Left ventricle myocardium inferior (tissue), 1 donor: ENCODE measurements around the gene CCL11. TPM values are rescaled to one million over a fixed set of nuclear protein-coding genes. Genes with fewer than 3 reads are reported as not detected.

ENCODE experiments used
- DNase-seq: peaks from one replicate; pipeline ENCODE4 v3.0.0-alpha.2; 2020
- H3K27ac ChIP-seq: fragments of 200-600 bp; replicated peaks from 2 replicates; pipeline ENCODE4 v1.8.0; 2021
- H3K27me3 ChIP-seq: fragments of 200-600 bp; 2 replicates; pipeline ENCODE4 v1.8.0; 2021; ENCODE audit warnings: low read depth
- H3K36me3 ChIP-seq: fragments of 200-600 bp; 2 replicates; pipeline ENCODE4 v1.8.0; 2021
- H3K4me1 ChIP-seq: fragments of 200-600 bp; 2 replicates; pipeline ENCODE4 v1.8.0; 2021
- H3K4me3 ChIP-seq: fragments of 200-600 bp; 2 replicates; pipeline ENCODE4 v1.8.0; 2021; ENCODE audit warnings: mild to moderate bottlenecking, moderate library complexity
- H3K9me3 ChIP-seq: fragments of 200-600 bp; replicated peaks from 2 replicates; pipeline ENCODE4 v1.8.0; 2021
- intact Hi-C: fragments of 100-400 bp; cut with micrococcal nuclease; formaldehyde crosslinking; loops from one replicate; pipeline ENCODE4 v1.11.0; 2022
- total RNA-seq: library from RNA; stranded (reverse); fragmentation: NEBNext Ultra II Directional; extraction: Animal tissue kit (Norgen Biotek cat#: 25700); gene quantifications from one replicate; pipeline ENCODE4 v1.2.1, GENCODE V29; 2021
- TF ChIP-seq, protein P1 (sequence below): fragments of 200-600 bp; IDR thresholded peaks from 2 replicates; pipeline ENCODE4 v1.8.0; 2021; ENCODE audit warnings: antibody characterized with exemption, mild to moderate bottlenecking, borderline replicate concordance
- donor health status: DM: no; HTN: yes; CAD: no; lungs with severe emphysema.

CCL11 gene
- total RNA-seq, 1 donor from 2014 or later, result 3.8 TPM

DNA sequence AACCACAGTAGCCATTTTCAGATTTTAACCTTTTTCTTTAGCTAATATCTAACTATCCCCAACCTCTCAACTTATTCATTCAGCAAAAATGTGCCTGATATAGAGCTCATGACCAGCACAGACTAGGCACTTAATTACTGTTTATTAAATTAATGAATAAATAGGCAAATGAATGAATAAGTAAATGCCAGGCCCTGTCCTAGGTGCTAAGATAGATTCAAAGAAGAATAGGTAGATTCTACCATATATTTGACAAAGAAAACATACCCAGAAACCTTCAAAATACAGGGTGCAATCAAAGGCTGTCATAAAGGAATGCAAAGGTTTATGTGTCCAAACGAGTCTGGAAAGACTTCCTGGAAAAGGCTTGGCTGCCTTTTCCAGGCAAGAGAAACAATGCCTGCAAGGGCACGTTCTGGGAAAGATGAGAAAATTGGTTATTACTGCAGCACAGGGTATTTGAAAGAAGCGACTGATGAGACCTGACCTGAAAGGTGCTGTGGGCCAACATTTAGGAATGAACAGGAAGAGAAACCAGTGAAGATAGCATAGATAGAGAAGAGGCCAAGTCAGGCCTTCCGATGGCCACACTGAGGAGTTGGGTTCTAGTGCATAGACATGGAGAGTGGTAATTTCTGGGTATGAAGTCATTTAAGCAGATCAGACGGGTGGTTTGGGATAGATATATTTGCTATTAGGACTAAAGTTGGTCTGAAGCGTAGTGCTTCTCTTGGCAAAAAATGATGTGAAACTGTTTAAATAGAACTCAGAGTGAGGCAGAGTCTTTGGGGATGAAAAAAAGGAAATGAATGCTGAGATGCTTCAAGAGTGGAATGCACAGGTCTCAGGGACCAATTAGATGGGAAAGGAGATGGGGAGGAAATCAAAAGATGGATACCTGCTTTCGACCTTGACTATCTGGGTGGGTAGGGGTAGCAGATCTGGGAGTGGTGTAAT lies 41.9 kb upstream of the CCL11 start:
- no peak for DNase-seq
- TF ChIP-seq, protein P1, sequence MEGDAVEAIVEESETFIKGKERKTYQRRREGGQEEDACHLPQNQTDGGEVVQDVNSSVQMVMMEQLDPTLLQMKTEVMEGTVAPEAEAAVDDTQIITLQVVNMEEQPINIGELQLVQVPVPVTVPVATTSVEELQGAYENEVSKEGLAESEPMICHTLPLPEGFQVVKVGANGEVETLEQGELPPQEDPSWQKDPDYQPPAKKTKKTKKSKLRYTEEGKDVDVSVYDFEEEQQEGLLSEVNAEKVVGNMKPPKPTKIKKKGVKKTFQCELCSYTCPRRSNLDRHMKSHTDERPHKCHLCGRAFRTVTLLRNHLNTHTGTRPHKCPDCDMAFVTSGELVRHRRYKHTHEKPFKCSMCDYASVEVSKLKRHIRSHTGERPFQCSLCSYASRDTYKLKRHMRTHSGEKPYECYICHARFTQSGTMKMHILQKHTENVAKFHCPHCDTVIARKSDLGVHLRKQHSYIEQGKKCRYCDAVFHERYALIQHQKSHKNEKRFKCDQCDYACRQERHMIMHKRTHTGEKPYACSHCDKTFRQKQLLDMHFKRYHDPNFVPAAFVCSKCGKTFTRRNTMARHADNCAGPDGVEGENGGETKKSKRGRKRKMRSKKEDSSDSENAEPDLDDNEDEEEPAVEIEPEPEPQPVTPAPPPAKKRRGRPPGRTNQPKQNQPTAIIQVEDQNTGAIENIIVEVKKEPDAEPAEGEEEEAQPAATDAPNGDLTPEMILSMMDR, result no peak
- intact Hi-C loops, result no loop called here
- Histone ChIP-seq H3K4me3 (no peak overlapping the region), H3K9me3 (no peaks in the 10 kb centered on the region), H3K36me3 (no peaks in the 10 kb centered on the region), H3K27me3 (no peaks in the 10 kb centered on the region), H3K27ac (peak overlapping the region; percentile 86), H3K4me1 (peaks cover 68% of the 10 kb centered on the region)

DNA sequence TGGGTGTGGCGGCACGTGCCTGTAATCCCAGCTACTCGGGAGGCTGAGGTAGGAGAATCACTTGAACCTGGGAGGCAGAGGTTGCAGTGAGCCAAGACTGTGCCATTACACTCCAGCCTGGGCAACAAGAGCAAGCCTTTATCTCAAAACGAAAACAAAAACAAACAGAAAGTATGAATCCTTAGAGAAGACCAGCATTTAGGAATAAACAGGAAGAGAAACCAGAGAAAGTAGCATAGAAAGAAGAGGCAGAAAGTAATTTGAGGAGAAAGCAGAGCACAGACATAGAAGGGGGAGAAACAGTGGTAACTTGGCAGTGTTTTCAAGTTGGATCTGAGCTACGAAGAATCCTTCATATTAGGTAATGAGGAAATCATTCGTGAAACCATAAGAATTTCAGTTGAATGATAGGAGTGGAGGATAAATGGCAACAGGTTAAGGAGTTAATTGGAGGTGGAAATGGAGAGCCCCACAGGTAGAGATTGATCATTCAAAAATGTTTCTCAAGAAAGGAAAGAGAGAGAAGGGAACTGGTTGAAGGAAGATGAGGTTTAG lies 40.1 kb upstream of the CCL11 start:
- Histone ChIP-seq H3K36me3 (no peaks in the 10 kb centered on the region), H3K27ac (no peak overlapping the region), H3K27me3 (no peaks in the 10 kb centered on the region), H3K9me3 (no peaks in the 10 kb centered on the region), H3K4me3 (no peak overlapping the region), H3K4me1 (peaks cover 68% of the 10 kb centered on the region)
- intact Hi-C loops, result no loop called here
- DNase-seq, result no peak
- TF ChIP-seq, protein P1, result no peak

DNA sequence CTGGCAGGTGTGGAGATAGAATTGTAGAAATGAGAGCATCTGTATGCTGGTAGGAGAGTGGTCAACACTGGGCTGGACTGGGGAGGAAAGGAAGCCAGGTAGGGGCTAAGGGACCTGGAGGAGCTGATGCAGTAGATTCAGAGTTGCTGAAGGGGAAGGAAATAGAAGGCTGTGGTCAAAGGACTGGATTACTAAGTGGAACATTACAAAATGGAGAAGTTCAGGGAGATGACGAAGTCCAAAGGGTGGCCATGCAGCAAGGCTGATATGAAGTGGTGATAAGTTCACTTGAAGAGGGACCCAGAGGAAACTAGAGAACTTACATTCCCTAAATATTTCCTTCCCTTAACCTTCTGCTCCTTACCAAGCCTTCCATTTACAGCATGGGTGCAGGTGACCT lies 39.1 kb upstream of the CCL11 start:
- intact Hi-C loops, result no loop called here

DNA sequence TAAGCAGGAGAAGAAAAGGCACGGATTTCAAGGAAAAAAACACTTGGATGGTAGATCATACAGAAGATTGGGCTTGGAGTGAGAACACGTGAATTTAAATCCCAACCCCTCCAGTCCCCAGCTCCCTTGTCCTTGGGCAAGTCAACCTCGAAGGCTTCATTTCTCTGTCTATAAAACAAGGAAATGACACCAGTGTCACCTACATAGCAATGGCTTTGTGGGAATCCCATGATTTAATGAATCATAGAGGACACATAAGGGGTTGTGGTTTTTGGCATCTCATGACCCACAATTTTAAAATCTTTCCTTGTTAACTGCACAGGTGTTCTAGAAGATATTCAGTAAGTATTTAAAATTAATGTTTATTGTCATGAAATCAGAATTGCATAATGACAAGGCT lies 38.7 kb upstream of the CCL11 start:
- DNase-seq, result no peak
- Histone ChIP-seq H3K4me3 (no peak overlapping the region), H3K4me1 (peaks cover 68% of the 10 kb centered on the region), H3K27ac (no peak overlapping the region), H3K36me3 (no peaks in the 10 kb centered on the region), H3K9me3 (no peaks in the 10 kb centered on the region), H3K27me3 (no peaks in the 10 kb centered on the region)
- intact Hi-C loops, result no loop called here
- TF ChIP-seq, protein P1, result no peak

More for the DNA sequence above, 39.1 kb upstream of the CCL11 start:
- H3K4me3 ChIP-seq, result no peak overlapping the region
- no peak for DNase-seq
- no peaks in the 10 kb centered on the region for H3K27me3 ChIP-seq
- H3K36me3 ChIP-seq, result no peaks in the 10 kb centered on the region
- H3K4me1 ChIP-seq, result peaks cover 68% of the 10 kb centered on the region
- H3K27ac ChIP-seq, result no peak overlapping the region
- TF ChIP-seq, protein P1, result no peak
- no peaks in the 10 kb centered on the region for H3K9me3 ChIP-seq

DNA sequence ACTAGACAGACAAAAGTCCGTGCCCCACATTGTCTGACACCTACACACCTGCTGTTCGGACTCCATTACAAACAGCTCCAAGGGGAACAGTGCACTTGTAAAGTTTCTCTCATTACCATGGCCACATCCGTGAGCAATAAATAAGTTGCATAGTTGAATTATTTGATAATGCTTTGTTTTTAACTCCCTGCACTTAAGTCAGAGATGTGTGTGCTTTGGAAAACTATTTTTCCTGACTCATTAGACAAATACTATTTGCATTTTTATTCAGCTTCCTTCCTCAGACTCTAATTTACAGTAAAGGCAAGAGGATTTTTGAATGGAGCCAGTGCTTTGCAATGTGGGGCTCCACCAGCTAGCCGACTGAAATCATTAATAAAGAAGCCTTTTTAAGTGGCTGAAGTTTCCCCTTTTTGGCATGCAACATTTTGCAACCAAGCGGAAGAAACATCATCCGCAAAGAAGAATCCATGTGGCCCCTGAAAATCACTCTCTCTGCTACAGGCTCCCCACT lies 37.0 kb upstream of the CCL11 start:
- no peaks in the 10 kb centered on the region for H3K9me3 ChIP-seq
- intact Hi-C loops, result no loop called here
- no peaks in the 10 kb centered on the region for H3K36me3 ChIP-seq
- H3K4me1 ChIP-seq, result peaks cover 68% of the 10 kb centered on the region
- no peaks in the 10 kb centered on the region for H3K27me3 ChIP-seq
- no peak overlapping the region for H3K4me3 ChIP-seq
- TF ChIP-seq, protein P1, result no peak
- no peak for DNase-seq
- H3K27ac ChIP-seq, result peak overlapping the region; percentile 91
